Activated CD8-positive, alpha-beta memory T cell treated with anti-CD3 and anti-CD28 coated beads for 36 hours (primary cell): ENCODE results near the gene PHLDA2. TPM values are rescaled to one million over a fixed set of nuclear protein-coding genes. Genes with fewer than 3 reads are reported as not detected.
"Not testable (repeated sequence)": the region's sequence is repeated elsewhere in the genome, so short reads cannot be mapped to it uniquely, and the experiment has no call there.

Experiments used
- CTCF ChIA-PET: fragments of 350-600 bp; sonication (Branson Sonifier 250); formaldehyde crosslinking; loops from one replicate; lab custom pipeline; 2021; ENCODE audit warnings: antibody characterized with exemption; lab: Charles Lee
- POLR2A ChIA-PET: fragments of 350-600 bp; sonication (Branson Sonifier 250); formaldehyde crosslinking; loops from one replicate; lab custom pipeline; 2021; ENCODE audit warnings: antibody characterized with exemption; lab: Charles Lee
- total RNA-seq, 2 experiments: library from RNA; stranded (reverse); gene quantifications; one replicate each; pipeline ENCODE4 v1.2.3, GENCODE V29; 2021

The PHLDA2 gene
- total RNA-seq, 2 experiments from 2014 or later = 3.0 to 3.5 TPM

DNA sequence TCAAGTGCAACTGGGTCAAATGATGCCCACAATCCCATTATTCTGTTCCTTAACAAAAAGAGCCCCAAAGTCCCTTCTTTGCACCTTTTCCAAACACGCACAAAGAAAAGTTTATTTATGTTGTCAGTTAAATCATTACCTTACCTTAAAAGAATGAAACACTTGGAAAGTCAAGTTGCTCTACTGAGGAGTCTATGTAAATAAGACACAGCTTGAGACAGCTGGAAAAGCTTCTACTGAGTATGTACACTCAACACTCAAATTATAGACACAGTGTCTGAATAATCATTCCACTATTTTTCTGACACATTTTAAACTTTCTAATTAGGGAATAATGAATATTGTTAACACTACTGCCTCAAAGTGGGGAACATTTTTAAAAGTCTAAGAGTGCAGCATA is 21.6 kb upstream of the PHLDA2 start:
- POLR2A ChIA-PET = no interaction called here
- CTCF ChIA-PET = no interaction called here

DNA sequence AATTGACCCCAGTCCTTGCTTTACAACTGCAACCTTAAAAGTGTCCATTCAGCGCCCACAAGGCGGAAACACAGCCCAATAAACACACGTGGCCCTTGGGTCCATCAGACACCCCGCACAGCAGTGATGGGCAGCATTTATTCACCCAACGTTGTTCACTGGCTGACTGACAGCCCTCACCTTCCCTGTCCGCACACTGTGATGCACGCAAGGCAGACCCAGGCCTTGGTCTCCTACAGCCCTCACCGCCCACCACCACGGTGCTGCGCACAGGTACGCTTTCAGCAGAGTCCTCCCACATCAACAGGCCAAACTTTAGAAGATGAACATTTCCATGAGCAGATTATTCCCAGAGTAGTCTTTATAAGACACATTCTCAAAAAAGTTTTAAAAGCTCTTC is 20.7 kb upstream of the PHLDA2 start:
- CTCF ChIA-PET = no interaction called here
- POLR2A ChIA-PET = no interaction called here

DNA sequence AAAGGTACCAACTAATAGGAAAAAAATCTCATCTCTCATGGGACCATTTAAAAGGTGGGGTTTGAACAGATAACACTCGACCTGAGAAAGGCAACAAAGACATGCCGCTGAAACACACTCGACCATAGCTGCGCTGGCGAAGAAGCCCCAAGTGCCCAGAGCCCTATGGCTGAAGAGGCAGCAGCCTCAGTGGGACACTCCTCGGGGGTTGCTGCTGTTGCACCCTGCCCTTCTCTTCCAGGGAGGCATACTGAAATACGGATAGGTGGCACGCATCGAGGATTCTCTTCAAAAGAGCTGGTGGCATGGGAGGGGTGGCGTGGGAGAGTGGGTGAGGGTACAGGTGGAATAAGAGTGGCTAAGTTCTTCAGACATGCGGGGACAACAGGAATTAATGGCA is 18.5 kb upstream of the PHLDA2 start:
- ChIA-PET CTCF (interaction anchor here (1.9 to 2.5 kb wide), 2 partner anchors 18 to 144 kb away, joined by 4 to 8 read pairs; no protein-coding TSS in a partner anchor), POLR2A (no interaction called here)

DNA sequence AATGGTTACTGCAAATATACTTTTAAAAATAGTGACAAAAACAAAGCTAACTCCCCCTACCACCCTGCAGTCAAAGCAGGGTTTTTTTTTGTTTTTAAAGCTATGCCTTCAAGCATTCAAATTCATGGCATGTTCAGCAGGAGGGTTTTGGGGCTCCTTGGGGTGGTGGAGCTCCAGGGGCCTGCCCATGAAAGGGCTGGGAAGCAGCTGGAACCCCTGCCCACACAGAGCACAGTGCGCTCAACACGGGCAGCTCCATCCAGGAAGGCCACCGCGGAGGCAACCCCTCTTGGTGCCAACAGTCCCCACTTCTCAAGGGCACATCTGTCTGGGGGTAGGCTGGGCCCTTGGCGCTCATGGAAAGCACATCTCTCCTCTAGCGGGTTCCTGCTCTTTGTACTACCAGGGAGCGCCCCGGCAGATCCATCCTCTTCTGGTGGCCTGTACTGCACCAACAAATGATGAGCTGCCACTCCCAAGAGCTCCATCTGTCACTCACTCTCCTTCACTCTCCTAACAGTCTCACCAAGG is 16.6 kb upstream of the PHLDA2 start:
- CTCF ChIA-PET = interaction anchor here (1.0 to 2.5 kb wide), 11 partner anchors 16 to 414 kb away, joined by 3 to 8 read pairs (median 3); no protein-coding TSS in a partner anchor
- POLR2A ChIA-PET = interaction anchor here (0.6 kb wide), 1 partner anchor 460 kb away, joined by 4 read pairs; no protein-coding TSS in a partner anchor

DNA sequence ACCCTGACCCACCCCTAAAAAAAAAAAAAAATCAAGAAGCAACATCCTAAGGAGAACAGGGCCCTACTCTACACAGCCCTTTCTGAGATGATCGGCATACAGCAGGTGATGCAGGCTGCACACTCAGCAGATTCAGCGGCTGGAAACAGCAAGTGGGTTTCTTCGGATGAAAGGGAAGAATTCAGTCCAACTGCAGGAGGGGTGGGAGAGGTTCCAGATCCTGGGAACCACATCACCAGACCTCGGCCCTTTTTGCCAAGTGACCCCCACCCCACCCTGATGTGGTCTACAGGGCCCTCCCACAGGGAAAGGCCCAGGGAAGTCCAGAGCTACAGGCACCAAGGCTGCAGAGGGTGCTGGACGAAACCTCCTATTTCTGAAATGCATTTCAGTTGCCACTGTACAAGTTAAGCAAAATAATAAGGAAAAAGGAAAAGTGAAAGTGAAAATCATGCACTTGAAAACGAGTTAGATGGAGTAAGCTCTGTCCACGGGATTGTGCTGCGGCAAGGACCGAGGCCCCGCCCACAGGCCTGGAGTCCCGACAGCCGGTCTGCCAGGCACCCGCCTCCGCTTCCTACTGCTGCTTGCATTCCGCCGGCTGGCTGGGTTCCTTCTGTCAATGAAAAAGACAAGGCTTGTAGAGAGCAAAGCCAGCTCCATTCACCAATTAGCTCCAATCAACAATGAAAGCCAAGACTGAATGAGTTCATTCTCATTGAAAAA is 16.0 kb upstream of the PHLDA2 start:
- ChIA-PET POLR2A (interaction anchor here (0.6 kb wide), 1 partner anchor 461 kb away, joined by 4 read pairs; no protein-coding TSS in a partner anchor), CTCF (interaction anchor here (1.0 to 2.5 kb wide), 10 partner anchors 15 to 413 kb away, joined by 3 to 8 read pairs (median 4); no protein-coding TSS in a partner anchor)

DNA sequence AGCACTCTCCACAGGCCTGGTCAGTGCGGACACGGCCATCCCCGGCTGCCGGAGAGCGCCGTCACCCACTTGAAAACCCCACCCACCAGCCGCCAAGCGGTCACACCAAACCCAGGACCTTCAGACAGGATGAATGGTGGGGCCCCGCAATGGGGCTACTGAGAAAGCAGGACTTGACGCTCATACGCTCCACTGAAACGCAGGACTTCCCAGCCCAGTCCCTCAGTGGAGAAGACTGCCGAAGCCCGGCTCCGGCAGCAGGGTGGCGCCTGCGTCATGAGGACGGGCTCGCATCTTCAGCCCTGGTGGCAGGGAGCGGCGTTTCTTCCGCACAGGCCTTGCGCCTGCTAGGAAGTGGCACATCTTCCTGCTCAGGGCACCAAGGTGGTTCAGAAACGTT is 15.3 kb upstream of the PHLDA2 start:
- ChIA-PET POLR2A (no interaction called here), CTCF (interaction anchor here (1.2 kb wide), 1 partner anchor 14 kb away, joined by 4 read pairs; no protein-coding TSS in a partner anchor)

DNA sequence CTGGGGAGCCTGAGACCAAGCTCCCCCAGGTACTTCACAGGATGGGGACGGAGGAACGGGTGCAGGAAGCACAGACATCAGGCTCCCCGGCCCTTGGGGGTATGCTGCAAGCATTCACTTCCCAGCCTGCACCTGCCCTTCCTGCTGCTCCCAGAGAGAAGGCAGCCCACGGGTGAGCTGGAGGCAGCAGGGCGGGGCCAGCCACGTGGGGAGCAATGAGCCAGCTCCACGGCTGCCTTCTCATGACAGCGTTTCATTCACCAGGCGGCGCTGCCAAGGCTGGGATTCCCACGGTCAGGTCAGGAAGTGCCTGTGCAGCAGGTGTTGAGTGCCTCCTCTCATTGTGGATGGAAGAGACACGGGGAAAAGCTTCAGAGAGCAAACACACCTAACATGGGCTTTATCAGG is 14.5 kb upstream of the PHLDA2 start:
- ChIA-PET CTCF (interaction anchor here (0.7 to 0.8 kb wide), 2 partner anchors 13 to 15 kb away, joined by 3 read pairs; partner anchors contain the start of gene PHLDA2), POLR2A (interaction anchor here (0.5 kb wide), 1 partner anchor 637 kb away, joined by 4 read pairs; no protein-coding TSS in a partner anchor)

DNA sequence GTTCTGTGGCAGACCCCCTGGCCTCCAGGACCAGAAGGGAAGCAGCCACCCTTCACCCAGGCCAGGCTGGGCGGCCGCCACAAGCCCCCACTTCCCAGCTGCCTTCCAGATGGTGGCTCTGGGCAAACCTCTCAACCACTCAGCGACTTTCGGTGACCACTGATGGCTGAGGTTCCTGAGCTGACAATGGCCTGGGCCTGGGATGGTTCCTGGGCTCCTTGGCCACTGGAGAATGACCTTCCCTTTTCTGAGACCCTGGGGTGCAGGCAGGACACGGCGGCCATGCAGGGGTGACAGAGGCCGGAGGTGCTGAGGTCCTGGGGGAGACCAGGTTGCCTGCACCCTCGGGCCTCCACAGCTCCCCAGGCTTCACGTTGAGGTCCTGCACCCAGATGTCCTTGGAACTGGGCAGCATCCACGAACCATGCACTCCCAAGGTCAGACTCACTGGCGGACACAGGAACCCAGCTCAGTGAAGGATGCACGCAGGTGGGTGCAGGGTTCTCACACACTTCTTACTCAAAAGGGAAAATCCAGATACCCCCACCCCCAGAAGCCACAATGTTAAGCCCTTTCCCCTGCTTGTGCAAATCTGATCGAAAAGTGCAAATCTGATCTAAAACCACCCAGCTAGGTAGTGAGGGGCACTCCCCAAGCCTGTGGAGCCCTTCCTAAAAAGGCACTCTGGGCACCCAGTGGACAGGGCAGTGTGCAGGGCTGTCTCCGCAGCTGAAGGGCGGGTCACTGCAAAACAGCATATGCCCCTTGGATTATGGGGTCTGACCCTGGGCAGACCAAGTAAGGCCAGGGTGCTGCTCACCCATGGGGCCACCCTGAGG is 13.9 kb upstream of the PHLDA2 start:
- CTCF ChIA-PET = interaction anchor here (0.7 to 1.3 kb wide), 3 partner anchors 14 to 53 kb away, joined by 3 to 5 read pairs (median 3); partner anchors contain the start of gene PHLDA2

DNA sequence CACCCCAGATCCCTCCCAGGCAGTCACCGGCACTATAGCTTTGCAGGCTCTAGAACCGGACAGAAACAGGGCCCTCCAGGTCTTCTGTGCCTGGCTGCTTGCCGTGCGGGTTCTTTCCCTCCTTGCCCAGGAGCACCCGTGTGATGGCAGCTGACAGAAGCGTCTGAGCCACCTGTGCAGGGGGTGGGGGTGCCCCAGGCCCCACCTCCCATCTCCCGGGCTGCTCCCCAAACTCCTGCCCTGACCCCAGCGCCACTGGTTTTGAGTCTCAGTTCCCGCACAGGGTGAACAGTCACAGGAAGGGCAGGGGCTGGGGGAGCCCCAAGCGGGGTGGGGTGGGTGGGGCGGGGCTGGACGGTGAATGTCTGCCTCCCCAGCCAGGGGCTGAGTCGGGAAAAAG is 13.2 kb upstream of the PHLDA2 start:
- ChIA-PET POLR2A (interaction anchor here (0.8 to 1.4 kb wide), 2 partner anchors 9 to 13 kb away, joined by 3 read pairs; partner anchors contain the start of gene PHLDA2), CTCF (interaction anchor here (1.3 to 1.8 kb wide), 2 partner anchors 13 to 53 kb away, joined by 5 to 10 read pairs; partner anchors contain the start of gene PHLDA2)

More for the DNA sequence above, 13.9 kb upstream of the PHLDA2 start:
- POLR2A ChIA-PET = interaction anchor here (0.5 to 1.4 kb wide), 2 partner anchors 14 to 637 kb away, joined by 3 to 4 read pairs; partner anchors contain the start of gene PHLDA2

DNA sequence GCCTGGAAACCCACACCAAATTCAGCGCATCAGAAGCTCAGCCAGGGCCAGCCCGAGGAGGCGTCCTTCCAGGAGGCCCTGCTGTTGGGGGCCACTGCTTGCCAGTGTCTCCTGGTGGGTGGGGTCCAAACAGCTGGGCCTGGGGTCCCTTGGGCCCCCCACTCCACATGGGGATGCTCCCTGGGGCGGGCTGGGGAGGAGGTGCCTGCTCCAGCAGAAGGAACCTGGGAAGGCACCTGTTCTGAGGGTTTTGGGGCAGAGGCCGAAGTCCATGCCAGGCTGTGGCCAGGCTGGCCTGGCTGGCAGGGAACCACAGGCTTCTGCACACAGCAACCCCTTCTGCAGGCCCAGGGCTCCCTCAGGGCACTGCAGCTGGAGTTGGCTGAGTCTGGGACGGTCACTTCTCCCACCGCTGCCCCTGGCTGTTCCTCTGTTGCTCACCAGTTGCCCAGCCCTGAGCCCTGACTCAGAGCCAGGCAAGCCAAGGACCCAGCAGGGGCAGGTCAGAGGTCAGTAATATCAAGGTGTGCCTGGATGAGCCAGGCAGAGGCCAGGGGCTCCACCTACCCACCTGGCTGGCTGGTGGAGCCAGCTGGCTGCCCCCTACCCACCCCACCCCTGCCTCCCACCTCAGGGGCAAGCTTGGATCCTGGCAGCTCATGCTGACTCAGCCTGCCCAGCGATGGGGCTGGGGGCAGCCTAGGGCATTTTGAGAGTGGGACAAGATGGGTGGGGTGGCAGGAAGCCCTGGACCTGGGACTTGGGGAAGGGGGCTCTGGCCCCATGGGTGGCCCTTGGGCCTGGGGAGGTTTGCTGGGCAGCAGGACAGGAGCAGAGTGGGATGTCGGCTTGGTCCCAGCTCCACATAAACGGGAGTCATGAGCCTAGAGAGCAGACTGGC is 12.0 kb upstream of the PHLDA2 start:
- ChIA-PET CTCF (interaction anchor here (1.8 kb wide), 1 partner anchor 11 kb away, joined by 10 read pairs; the partner anchor contains the start of gene PHLDA2), POLR2A (interaction anchor here (1.4 kb wide), 1 partner anchor 12 kb away, joined by 3 read pairs; the partner anchor contains the start of gene PHLDA2)

DNA sequence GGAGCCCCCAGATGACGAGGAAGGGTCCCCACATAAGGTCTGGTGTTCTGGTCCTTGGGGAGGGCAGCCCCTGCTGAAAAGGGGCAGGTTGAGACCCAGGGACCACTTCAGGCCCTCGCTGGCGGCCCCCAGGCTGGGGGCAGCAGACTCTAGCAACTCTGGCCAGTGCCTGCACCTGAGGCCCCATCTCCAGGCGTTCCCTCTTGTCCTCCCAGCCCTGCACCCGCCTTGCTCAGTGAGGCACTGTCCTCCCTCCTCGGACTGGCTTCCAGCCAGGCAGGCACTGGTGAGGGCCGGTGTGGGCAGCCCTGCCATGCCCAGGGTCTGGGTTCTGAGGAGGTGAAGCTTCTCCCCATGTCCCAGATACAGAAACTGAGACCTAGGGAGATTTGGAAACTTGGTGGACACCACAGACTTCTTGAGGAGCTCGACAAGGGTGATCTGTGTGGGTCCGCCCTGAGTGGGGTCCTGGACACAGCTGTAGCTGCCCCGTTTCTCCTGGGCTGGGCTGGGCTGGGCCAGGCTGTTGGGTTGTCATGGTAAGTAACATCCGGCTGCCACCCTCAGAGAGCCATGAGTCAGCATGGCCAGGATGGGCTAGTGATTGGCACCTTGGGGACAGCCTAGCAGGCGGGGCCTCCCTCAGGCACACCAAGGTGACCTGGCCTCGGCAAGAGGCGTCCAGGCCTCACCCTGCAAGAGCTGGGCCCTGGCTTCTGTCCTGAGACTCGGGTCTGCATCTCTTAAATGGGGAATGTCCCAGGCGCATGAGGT is 11.1 kb upstream of the PHLDA2 start:
- ChIA-PET POLR2A (no interaction called here), CTCF (interaction anchor here (1.8 to 1.9 kb wide), 2 partner anchors 10 kb away, joined by 4 to 10 read pairs; partner anchors contain the start of gene PHLDA2)

DNA sequence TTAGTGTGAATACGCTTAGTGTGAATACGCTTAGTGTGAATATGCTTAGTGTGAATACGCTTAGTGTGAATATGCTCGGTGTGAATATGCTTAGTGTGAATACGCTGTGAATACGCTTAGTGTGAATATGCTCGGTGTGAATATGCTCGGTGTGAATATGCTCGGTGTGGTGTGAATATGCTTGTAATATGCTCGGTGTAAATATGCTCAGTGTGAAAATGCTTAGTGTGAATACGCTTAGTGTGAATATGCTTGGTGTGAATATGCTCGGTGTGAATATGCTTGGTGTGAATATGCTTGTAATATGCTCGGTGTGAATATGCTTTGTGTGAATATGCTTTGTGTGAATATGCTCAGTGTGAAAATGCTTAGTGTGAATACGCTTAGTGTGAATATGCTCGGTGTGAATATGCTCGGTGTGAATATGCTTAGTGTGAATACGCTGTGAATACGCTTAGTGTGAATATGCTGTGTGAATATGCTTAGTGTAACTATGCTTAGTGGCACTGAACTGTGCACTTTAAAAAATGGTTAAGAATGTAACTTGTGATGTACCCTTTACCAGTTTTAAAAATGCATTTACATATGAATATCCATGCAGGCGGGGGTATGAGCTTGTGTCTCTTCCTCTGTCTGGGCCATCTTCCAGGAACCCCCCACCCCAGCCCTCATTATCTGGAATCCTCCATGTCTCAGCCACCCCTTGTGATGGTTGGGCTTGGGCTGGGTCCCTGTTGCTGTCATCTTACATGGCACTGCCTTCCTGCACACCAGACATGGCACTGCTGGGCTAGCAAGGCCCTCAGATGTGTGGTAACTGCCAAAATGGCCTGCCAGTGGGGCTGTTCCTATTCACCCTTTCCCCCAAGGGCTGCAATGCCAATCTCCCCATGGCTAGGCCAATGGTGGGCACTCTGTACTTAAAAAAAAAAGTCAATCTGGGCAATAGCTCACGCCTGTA is 9.5 kb upstream of the PHLDA2 start:
- POLR2A ChIA-PET = not testable (repeated sequence)
- CTCF ChIA-PET = interaction anchor here (0.8 to 1.9 kb wide), 2 partner anchors 8 to 153 kb away, joined by 3 to 4 read pairs; no protein-coding TSS in a partner anchor

DNA sequence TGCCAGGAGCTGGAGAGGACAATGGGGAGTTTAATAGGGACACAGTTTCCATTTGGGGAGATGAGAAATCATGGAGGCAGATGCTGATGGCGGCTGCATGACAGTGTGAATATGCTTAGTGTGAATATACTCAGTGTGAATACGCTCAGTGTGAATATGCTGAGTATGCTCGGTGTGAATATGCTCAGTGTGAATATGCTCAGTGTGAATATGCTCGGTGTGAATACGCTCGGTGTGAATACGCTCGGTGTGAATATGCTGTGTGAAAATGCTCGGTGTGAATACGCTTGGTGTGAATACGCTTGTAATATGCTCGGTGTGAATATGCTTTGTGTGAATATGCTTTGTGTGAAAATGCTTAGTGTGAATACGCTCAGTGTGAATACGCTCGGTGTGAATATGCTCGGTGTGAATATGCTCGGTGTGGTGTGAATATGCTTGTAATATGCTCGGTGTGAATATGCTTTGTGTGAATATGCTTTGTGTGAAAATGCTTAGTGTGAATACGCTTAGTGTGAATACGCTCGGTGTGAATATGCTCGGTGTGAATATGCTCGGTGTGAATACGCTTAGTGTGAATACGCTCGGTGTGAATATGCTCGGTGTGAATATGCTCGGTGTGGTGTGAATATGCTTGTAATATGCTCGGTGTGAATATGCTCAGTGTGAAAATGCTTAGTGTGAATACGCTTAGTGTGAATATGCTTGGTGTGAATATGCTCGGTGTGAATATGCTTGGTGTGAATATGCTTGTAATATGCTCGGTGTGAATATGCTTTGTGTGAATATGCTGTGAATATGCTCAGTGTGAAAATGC is 8.6 kb upstream of the PHLDA2 start:
- POLR2A ChIA-PET = interaction anchor here (0.7 kb wide), 1 partner anchor 49 kb away, joined by 8 read pairs; no protein-coding TSS in a partner anchor
- CTCF ChIA-PET = not testable (repeated sequence)

DNA sequence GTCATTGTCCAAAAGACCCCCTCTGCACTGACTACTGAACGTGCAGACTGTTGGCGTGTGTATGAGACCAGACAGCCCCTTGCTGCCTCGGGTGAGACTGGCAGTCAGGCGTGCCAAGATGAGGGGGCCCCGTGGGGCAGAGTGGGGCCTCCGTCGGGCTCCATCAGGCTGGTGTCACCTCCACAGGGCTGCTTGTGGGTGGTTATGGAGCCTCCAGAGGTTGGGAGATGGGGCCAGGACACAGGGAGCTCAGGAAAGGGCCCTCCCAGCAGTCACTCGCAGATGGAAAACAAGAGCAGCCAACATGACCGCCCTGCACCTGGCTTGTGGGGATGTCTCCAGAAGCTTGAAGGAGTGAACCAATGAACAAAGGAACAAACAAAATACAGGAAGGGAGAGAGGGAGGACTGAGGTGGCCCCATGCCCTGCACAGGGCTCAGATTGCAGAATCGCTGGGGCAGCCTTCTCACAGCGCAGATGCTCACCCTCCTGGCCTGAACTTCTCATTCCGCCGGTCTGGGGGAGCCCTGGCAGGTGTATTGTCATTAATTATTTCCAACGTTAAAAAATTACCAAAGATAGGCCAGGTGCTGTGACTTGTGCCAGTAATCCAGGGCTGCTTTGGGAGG is 5.5 kb upstream of the PHLDA2 start:
- POLR2A ChIA-PET = interaction anchor here (1.1 kb wide), 1 partner anchor 7 kb away, joined by 3 read pairs; no protein-coding TSS in a partner anchor
- CTCF ChIA-PET = no interaction called here
